ENCODE data around the gene NANOS3. TPM values are rescaled to one million over a fixed set of nuclear protein-coding genes. Genes with fewer than 3 reads are reported as not detected.
A peak's percentile ranks its signal among the peaks of the same experiment; 100 is the strongest.

The NANOS3 gene
- total RNA-seq, 2 donors from 2014 or later: 3.1 to 3.8 TPM

GRCh38 chr19:13864667-13865570 is 12.0 kb upstream of the NANOS3 start:
- peaks cover 64% of the 10 kb centered on the region for H3K4me1 Mint-ChIP-seq (ENCODE audit: low read depth)
- ATAC-seq (replicated peaks in 1 of 2): no peak
- no peak for DNase-seq
- H3K36me3 Mint-ChIP-seq (ENCODE audit: insufficient read depth in 2 of 2): peaks cover 6 to 8% of the 10 kb centered on the region in 2 donors
- H3K9me3 Mint-ChIP-seq: no peaks in the 10 kb centered on the region
- no peak overlapping the region for H3K27ac Mint-ChIP-seq
- peak overlapping the region; percentile 75 to 76 for H3K4me3 Mint-ChIP-seq
- H3K27me3 Mint-ChIP-seq (ENCODE audit: low read depth): peaks cover 26% of the 10 kb centered on the region

DNA sequence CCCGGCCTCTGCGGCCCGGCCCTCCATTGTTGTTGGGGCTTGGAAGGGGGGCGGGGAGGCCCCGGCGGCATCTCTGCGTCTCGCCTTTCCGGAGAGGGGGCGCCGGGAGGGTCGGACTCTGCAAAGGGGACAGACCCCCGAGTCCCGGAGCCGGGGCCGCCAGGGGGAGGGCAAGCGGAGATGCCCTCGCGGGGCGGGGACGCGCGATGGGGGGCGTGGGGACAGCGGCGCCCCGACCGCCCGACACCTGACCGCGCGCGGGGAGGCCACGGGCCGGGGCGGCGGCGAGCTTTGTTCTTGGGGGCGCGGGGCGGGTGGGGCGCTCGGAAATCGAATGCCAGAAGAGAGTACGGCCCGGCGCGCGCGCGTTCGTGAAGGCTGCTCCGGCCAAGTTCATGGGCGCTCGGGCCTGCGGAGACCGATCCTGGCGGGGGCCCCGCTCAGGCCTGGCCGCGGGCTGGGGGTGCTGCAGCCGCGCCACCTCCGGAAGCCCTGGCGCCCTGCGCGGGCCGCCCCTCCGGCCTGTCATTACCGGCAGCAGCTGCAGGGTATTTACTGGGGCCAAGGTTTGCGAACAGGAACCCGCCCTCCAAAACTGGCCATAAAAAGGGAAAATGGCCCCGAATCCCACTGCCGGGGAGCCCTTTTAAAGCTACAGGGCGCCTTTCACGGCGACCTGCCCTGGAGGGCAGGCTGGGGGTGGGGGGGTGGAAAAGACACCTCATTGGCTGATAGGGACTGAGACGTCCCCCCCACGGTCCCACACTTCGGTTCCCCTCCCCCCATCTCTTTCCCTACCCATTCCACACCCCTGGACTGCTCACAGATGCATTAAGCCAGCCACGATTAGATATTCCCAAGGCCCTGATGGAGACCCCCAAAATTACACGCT is 11.1 kb upstream of the NANOS3 start:
- DNase-seq (peak in 1 of 2 donors; percentile 37), ATAC-seq (replicated peaks in 1 of 2) (no peak)
- Mint-ChIP-seq H3K27ac (no peak overlapping the region), H3K4me3 (peak overlapping the region; percentile 80 to 81), H3K27me3 (ENCODE audit: low read depth) (peaks cover 26% of the 10 kb centered on the region), H3K4me1 (ENCODE audit: low read depth) (peaks cover 55% of the 10 kb centered on the region), H3K36me3 (ENCODE audit: insufficient read depth in 2 of 2) (peaks cover 6 to 8% of the 10 kb centered on the region in 2 donors), H3K9me3 (no peaks in the 10 kb centered on the region)

DNA sequence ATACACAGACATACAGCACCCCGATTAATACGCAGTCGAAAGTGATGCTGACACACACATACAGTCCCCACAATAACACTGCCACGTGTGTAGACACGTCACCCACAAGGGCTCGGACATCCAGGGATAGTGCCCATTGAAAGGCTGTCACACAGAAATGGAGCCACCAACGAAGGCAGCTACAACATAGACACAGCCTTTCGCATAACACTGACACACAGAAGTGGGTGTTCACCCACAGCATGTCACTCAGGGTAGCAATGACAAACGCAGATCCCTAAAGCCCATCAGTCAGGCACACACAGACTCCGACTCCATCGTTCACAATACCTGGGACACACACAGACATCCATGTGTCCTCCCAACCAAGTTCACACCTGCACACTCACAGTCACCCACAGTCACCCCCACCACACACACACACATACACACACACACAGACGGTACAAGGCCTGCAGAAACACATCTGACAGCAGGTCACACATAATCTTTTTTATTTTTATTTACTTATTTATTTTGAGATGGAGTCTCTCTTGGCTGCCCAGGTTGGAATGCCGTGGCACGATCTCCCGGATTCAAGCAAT is 10.4 kb upstream of the NANOS3 start:
- Mint-ChIP-seq H3K4me3 (peak overlapping the region; percentile 80 to 81), H3K36me3 (ENCODE audit: insufficient read depth in 2 of 2) (peaks cover 6 to 8% of the 10 kb centered on the region in 2 donors), H3K4me1 (ENCODE audit: low read depth) (peaks cover 48% of the 10 kb centered on the region), H3K9me3 (no peaks in the 10 kb centered on the region), H3K27me3 (ENCODE audit: low read depth) (peaks cover 26% of the 10 kb centered on the region), H3K27ac (no peak overlapping the region)
- no peak for ATAC-seq (replicated peaks in 1 of 2)
- no peak for DNase-seq

- DNase-seq (no peak), ATAC-seq (replicated peaks in 1 of 2) (no peak)
- Mint-ChIP-seq H3K27me3 (ENCODE audit: low read depth) (peaks cover 23% of the 10 kb centered on the region), H3K9me3 (no peaks in the 10 kb centered on the region), H3K4me1 (ENCODE audit: low read depth) (peaks cover 37% of the 10 kb centered on the region), H3K27ac (no peak overlapping the region), H3K4me3 (no peak overlapping the region), H3K36me3 (ENCODE audit: insufficient read depth in 2 of 2) (peaks cover 6 to 8% of the 10 kb centered on the region in 2 donors)
Measured at GRCh38 chr19:13868663-13869062, 8.3 kb upstream of the NANOS3 start.

DNA sequence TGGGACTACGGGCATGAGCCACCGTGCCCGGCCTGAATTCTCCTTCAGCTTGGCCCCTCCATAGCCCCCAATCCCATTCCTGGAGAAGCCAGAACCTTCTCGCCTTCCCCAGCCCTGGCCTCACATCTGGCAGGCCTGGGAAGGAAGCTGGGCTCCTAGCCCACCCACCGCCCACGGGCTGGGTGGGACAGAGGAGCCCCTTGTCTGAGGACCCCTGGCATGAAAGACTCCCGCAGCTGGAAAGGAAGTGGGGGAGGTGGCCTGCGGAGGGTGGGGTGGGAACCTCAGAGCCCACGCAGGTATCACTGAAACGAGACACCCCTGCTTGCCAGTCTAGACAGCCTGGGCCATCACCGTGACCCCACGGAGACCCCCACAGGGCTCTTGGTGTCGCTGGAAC is 7.7 kb upstream of the NANOS3 start:
- DNase-seq: no peak
- no peak for ATAC-seq (replicated peaks in 1 of 2)
- peaks cover 17% of the 10 kb centered on the region for H3K27me3 Mint-ChIP-seq (ENCODE audit: low read depth)
- peaks cover 31% of the 10 kb centered on the region for H3K4me1 Mint-ChIP-seq (ENCODE audit: low read depth)
- H3K36me3 Mint-ChIP-seq (ENCODE audit: insufficient read depth in 2 of 2): peaks cover 6 to 7% of the 10 kb centered on the region in 2 donors
- H3K27ac Mint-ChIP-seq: no peak overlapping the region
- H3K4me3 Mint-ChIP-seq: no peak overlapping the region
- no peaks in the 10 kb centered on the region for H3K9me3 Mint-ChIP-seq

GRCh38 chr19:13870873-13871272 is 6.1 kb upstream of the NANOS3 start:
- peaks cover 3 to 5% of the 10 kb centered on the region in 2 donors for H3K36me3 Mint-ChIP-seq (ENCODE audit: insufficient read depth in 2 of 2)
- H3K9me3 Mint-ChIP-seq: no peaks in the 10 kb centered on the region
- no peak overlapping the region for H3K27ac Mint-ChIP-seq
- H3K4me3 Mint-ChIP-seq: no peak overlapping the region
- peaks cover 27% of the 10 kb centered on the region for H3K4me1 Mint-ChIP-seq (ENCODE audit: low read depth)
- peaks cover 11% of the 10 kb centered on the region for H3K27me3 Mint-ChIP-seq (ENCODE audit: low read depth)
- DNase-seq (no peak), ATAC-seq (replicated peaks in 1 of 2) (no peak)

DNA sequence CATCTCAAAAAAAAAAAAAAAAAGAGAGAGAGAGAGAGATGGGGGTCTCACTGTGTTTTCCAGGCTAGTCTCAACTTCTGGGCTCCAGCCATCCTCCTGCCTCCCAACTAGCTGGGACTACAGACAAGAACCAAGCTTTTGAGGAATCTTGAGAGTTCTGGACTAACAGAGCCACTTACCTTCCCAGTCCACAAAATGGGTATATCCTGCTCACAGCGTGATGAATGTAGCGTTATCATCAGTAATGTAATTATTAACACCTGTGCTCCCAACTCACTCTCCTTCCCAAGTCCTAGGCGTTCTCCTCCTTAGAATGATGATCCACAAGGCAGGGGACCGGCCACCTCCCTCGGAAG is 4.6 kb upstream of the NANOS3 start:
- Mint-ChIP-seq H3K9me3 (no peaks in the 10 kb centered on the region), H3K36me3 (ENCODE audit: insufficient read depth in 2 of 2) (peaks cover 0 to 2% of the 10 kb centered on the region in 2 donors), H3K27me3 (ENCODE audit: low read depth) (no peaks in the 10 kb centered on the region), H3K4me3 (peak overlapping the region; percentile 73 to 80), H3K27ac (no peak overlapping the region), H3K4me1 (ENCODE audit: low read depth) (peaks cover 18% of the 10 kb centered on the region)
- ATAC-seq (replicated peaks in 1 of 2): no peak
- DNase-seq: no peak

GRCh38 chr19:13872695-13873389 is 4.1 kb upstream of the NANOS3 start:
- Mint-ChIP-seq H3K4me3 (peak overlapping the region; percentile 73 to 80), H3K27ac (no peak overlapping the region), H3K9me3 (no peaks in the 10 kb centered on the region), H3K4me1 (ENCODE audit: low read depth) (peaks cover 18% of the 10 kb centered on the region), H3K36me3 (ENCODE audit: insufficient read depth in 2 of 2) (no peaks in the 10 kb centered on the region), H3K27me3 (ENCODE audit: low read depth) (no peaks in the 10 kb centered on the region)
- DNase-seq: peak; percentile 45 to 65
- ATAC-seq (replicated peaks in 1 of 2): peak; percentile 82 to 89

DNA sequence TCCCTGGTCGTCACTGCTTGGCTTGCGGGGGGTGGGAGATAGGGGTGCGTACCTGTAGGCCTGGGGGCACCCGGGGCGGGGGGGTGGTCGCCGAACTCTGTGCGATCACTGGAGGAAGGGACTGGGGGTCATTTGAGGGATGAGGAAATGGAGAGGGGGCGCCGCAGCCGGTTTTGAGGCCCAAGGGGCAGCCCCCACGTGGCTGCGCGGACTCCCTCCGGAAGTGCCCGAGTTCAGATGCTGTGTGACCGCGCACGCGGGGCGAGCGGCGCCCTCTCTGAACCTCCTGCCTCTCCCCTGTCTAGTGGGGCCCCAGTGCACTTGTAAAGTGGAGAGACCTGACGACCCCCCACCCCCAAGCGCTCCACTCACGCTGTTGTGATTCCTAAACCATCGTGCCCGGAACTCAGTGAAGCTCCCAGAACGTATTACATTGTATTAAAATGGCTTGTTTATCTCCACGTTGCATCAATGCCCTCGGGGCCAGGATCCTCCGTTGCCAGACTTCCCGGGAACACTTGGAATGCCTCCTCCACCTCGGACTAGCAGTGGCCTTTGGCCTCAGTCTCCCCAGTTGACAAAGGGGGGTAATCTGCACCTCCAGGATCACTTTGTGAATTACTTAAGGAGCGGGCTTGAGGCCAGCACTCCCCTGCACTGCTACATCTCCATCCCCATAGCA is 3.0 kb upstream of the NANOS3 start:
- Mint-ChIP-seq H3K27me3 (ENCODE audit: low read depth) (no peaks in the 10 kb centered on the region), H3K4me1 (ENCODE audit: low read depth) (peaks cover 10% of the 10 kb centered on the region), H3K4me3 (peak overlapping the region in 1 of 2 donors; percentile 32), H3K9me3 (no peaks in the 10 kb centered on the region), H3K27ac (no peak overlapping the region), H3K36me3 (ENCODE audit: insufficient read depth in 2 of 2) (no peaks in the 10 kb centered on the region)
- ATAC-seq (replicated peaks in 1 of 2) (no peak), DNase-seq (no peak)

DNA sequence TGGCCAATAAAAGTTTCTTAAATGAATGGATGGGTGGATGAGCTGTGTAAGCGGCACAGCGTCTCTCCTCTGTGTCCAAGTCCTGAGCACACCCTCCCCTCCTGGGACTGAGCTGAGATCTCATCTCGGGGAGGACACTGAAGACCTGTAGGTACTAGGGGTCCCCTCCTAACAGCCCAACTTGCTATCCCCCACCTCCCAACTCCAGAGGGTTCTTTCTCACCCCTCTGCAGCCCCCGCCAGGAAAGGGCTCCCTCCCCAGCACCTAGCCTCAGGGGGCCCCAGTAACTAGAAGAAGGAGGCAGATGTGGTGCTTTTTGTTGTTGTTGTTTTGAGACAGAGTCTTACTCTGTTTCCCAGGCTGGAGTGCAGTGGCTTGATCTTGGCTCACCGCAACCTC is 1.1 kb upstream of the NANOS3 start:
- ATAC-seq (replicated peaks in 1 of 2) (no peak), DNase-seq (no peak)
- Mint-ChIP-seq H3K4me3 (no peak overlapping the region), H3K36me3 (ENCODE audit: insufficient read depth in 2 of 2) (no peaks in the 10 kb centered on the region), H3K4me1 (ENCODE audit: low read depth) (peaks cover 22% of the 10 kb centered on the region), H3K27ac (no peak overlapping the region), H3K27me3 (ENCODE audit: low read depth) (no peaks in the 10 kb centered on the region), H3K9me3 (no peaks in the 10 kb centered on the region)

GRCh38 chr19:13877303-13877702 is 369 bp downstream of the NANOS3 start:
- no peaks in the 10 kb centered on the region for H3K36me3 Mint-ChIP-seq (ENCODE audit: insufficient read depth in 2 of 2)
- no peak for ATAC-seq (replicated peaks in 1 of 2)
- H3K4me1 Mint-ChIP-seq (ENCODE audit: low read depth): peaks cover 34% of the 10 kb centered on the region
- no peaks in the 10 kb centered on the region for H3K27me3 Mint-ChIP-seq (ENCODE audit: low read depth)
- DNase-seq: no peak
- no peaks in the 10 kb centered on the region for H3K9me3 Mint-ChIP-seq
- no peak overlapping the region for H3K27ac Mint-ChIP-seq
- H3K4me3 Mint-ChIP-seq: no peak overlapping the region

Data from activated T-cell treated with anti-CD3 and anti-CD28 coated beads, Interleukin-2, amount 50 U/mL, for 72 hours (primary cell).